ELF-1 (cell line): ENCODE measurements around the gene RAB21.
A peak's percentile ranks its signal among the peaks of the same experiment; 100 is the strongest.

Source experiments
- DNase-seq: peaks from one replicate; pipeline ENCODE4 v3.0.0-alpha.2; 2016; ENCODE audit warnings: low read depth, low spot score

The RAB21 gene, protein sequence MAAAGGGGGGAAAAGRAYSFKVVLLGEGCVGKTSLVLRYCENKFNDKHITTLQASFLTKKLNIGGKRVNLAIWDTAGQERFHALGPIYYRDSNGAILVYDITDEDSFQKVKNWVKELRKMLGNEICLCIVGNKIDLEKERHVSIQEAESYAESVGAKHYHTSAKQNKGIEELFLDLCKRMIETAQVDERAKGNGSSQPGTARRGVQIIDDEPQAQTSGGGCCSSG

DNA sequence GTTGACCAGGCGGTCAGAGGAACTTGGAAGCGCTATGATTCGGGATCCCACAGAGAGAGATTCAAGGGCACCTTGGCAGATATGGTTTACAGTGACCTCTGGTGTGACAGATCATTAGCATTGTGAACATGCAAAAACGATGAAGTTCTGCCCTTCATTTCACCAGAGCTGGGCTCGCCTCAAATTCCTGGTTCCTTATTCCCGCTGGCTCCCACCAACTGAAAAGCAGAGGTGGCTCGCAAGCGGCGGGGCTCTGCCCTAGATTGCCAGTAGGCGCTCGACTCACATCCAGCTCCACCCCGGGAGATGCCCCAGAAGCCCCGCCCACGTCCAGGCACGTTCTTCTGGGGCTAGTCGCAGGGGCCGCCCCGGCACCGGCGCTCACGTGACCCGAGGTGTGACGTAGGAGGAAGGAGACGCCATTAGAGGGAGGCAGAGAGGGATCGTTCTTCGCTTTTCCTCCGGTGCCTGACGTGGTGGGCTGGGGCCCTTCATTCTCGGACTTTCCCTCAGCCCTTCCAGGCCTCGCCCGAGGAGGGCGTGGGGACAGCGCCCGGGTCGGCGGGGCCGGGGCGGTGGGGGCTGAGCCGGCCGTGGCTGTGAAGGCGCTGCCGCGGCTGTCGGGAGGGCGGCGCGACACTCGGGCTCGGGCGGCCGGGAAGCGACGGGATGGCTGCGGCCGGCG is at the start of gene RAB21:
TSS of gene RAB21 (plus strand) at position 403 of the 685 bp plus-strand sequence. CDS start at position 670, 267 bp downstream.
- peak; percentile 97 for DNase-seq

DNA sequence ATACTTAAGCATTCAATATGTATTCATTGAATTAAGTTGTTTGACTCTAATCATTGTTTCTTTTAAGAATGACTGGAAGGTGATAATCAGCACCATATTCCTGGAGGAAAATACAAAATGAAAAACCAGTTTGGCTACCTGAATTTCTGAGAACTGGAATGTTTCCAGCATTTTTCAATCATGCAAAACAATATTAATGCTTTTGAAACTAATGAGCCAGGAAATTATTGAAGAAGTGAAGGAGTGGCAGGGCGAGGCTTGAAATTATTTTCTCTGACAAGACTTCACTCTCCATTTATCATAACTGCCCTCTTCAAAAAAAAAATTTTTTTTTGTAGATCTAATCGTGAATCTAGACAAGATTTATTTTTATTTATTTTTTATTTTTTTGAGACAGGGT is 49.7 kb upstream of the RAB21 start:
- DNase-seq = no peak

DNA sequence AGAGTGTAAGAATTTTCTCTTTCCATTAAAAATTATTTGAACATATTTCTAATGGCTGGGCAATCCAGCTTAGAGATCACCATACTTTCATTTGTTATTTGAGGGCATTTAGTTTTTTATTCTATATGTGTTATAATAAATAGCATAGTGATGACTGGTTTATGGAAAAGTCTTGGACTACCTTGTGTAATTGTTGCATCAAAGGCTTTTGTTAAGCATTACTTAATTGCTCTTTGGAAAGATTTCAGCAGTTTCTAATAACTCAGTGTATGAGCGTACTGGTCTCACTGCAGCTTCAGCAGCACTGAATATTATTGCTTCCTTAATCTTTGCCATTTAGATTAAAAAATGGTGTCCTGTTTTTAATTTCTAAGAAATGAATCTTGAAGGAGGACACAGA is 46.0 kb upstream of the RAB21 start:
- no peak for DNase-seq

DNA sequence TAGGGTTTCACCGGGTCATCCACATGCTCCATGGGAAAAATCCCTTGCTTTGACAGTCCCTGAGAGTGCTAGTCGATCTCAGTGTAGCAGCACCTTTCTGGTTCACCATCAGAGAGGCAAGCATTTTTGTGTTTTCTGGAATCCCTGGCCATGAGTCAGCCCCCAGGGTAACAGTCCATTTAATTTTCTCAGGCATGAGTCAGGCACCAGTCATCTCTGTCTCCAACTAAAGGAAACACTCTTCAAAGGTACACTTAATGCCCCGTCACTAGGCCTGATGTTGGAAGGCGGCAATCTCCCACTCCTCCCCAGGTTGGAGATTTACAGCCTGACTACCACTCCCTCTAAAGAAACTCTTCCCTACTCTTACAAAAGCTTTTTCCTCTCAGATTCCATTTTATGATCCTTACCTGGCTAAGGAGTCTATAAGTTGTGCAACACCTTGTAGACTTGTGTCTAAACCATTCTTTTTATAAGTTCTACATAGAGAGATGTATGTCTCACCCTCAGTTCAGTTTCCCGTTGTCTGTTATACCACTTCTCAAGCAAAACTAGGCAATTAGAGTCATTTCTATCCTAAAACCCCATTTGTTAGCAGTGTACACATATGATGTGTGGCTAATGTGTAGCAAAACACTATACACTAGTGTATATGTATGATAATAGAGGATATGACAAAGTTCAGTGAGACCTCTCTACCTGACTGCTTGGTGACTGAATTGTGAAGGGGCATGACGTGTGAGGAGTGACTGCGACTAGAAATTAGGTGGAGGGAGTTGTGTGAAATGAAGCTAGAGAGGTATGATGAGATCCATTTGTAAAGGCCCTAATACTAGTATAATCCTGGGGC is 44.2 kb upstream of the RAB21 start:
- DNase-seq = peak; percentile 75

DNA sequence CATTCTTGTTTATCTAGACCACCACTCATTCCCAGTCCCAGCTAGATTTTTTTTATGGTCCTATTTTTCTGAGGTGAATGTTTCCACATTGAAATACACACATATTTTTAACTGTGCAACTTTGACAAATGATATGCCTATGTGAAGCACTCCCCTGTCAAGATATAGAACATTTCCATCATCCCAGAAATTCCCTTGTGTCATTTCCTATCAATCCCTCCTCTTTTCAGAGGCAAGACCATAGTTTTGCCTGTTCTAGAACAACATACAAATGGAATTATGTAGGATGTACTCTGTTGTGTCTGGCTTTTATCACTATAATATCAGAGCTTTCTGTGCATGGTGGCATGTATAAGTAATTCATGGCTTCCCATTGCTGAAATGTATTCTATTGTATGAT is 36.1 kb upstream of the RAB21 start:
- DNase-seq = no peak

DNA sequence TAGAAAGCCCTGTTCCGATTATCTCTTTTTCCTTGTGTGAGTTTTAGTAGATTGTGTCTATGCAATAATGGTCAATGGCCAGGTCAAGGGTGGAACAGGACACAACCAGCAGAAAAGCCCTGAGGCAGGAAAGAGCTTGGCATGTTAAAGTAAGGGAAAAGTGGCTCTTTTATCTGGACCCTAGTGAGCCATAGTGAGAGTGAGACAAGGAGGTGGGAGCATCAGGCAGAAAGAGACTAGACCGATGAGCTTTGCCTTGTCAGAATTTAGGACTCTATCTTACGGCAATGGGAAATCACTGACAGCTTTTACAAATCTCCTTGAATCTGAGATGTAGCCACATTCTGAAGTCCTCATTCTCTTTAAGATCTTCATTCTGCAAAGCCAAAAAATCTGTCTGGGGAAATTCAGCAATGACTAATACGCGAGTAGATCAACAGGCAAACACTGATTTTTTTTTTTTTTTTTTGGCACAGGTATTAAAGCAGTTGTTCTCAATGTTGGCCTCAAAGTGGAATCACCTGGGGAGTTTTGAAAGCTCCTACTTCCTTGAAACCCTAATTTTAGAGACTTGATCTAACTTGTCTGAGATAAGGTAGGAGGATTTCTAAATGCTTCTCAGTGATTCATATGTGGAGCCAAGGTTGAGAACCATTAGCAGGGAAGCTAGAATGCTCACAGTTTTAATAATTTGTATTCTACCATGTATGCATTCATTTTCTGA is 34.9 kb upstream of the RAB21 start:
- no peak for DNase-seq

DNA sequence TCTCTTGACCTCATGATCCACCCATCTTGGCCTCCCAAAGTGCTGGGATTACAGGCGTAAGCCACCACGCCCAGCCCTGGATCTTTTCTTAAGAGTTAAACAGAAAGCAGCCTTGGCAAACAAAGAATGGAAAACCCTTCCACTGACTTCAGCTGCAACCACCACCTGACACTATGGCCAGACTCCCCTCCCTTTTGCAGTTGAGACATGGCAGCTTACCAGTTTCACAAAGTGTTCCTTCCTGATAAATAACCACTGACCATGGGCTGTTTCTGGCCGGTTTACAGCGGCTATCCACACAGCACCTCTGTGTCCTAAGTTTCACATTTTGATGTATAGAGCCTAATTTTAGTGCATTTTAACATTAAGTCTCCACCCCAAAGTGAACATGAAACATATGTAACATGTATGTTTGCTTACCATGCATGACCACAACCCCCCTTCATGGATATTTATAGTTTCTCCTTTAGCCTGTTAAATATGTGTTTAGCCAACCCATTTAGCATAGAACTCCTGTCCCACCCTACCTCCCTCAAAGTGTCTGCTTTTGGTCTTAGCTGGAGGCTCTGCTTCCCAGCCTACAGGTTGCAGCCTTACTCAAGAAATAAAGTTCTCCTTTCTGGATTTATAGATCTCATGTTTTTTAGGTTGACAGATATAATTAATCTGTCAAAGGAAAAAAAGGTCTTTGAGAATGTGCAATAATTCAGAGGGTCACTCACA is 32.7 kb upstream of the RAB21 start:
- no peak for DNase-seq

DNA sequence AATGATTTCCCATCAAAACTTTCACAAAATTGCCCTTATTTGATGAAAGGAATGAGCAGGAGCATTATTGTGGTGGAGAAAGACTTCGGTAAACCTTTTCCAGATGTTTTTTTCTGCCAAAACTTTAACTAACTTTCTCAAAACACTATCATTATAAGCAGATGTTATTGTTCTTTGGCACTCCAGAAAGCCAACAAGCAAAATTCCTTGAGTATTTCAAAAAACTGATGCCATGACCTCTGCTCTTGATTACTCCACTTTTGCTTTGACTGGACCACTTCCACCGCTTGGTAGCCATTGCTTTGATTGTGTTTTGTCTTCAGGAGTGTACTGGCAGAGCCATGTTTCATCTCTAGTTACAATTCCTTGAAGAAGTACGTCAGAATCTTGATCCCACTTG is 29.7 kb upstream of the RAB21 start:
- no peak for DNase-seq

DNA sequence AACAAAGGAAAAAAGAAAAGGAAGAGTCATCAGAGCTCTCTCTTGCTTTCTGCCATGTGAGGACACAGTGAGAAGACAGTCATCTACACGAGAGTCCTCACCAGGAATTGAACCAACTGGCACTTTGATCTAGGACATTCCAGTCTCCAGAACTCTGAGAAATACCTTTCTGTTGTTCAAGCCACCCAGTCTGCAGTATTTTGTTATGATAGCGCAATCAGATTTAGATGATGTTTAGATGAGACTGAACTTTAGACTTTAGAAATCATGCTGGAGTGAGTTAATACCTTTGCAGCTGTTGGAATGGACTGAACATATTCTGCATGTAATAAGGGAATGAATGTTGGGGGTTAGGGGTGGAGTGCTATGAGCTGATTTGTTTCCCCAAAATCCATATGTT is 28.1 kb upstream of the RAB21 start:
- DNase-seq = no peak

DNA sequence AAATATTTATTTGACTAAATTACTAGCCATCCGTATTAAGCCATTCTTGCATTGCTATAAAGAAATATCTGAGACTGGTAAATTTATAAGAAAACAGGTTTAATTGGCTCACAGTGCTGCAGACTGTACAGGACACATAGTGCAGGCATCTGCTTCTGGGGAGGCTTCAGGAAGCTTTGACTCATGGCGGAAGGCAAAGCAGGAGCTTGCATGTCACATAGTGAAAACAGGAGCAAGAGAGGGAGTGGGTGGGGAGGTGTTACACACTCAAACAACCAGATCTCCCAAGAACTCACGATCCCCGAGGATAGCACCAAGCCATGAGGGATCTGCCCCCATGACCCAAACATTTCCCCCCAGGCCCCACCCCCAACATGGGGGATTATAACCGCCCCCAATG is 26.7 kb upstream of the RAB21 start:
- DNase-seq = no peak

DNA sequence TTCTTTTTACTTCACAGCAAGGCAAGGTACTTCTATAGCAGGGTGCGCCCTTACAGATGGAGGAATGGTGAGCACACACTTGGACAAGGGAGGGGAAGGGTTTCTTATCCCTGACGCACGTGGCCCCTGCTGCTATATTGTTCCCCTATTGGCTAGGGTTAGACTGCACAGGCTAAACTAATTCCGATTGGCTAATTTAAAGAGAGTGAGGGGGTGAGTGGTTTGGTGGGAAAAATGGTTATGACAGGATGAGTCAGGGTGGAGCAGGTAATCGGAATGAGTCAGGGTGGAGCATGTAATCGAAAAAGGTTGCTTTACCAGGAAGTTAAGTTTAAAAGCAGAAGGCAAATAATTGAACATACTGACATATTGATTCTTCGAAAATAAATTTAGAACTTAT is 23.7 kb upstream of the RAB21 start:
- DNase-seq = no peak

DNA sequence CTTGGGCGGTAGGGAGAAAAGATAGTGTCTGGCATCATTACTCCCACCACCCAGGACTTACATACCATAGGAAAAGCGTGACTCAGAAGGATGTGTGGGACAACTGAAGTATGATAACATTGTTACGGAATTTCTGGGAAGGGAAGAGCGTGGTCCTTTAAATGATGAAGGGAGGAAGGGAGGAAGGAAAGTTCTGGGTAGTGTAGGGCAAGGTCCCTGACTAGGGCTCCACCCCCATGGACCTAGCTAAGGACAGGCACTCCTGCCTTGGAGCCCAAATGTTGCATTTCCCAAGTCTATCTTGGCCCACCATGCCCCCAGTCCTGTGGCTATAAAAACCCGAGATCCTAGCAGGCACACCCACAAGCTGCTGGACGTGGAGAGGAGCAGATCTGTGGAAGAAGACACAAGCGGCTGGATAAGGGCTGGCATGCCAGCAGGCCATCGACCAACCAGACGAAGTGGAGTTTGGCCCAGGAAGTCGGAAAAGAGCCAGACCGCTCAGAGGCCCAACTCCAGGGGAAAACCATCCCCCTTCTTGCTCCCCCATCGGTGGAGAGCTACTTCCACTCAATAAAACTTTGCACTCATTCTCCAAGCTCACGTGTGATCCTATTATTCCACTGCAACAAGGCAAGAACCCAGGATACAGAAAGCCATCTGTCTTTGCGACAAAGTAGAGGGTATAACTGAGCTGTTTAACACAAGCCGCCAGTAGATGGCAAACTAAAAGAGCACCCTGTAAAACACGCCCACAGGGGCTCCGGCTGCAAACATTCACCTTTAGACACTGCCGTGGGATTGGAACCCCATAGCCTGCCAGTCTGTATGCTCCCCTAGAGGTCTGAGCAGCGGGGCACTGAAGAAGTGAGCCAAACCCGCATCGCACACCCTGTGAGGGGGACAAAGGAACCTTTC is 23.0 kb upstream of the RAB21 start:
- DNase-seq = peak; percentile 50

DNA sequence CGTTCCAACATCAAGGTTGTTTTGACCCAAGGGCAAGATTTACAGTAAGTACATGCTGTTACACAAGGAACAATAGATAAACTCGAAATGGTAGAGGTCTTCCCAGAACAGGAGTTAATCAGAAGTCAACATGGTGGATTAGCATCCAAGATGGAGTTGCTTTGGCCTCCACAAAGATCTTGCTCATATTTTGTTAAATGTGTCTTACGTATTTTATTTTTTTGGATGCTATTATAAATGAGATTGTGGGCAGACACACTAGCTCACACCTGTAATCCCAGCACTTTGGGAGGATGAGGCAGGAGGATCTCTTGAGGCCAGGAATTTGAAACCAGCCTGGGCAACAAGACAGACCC is 22.3 kb upstream of the RAB21 start:
- DNase-seq = no peak

DNA sequence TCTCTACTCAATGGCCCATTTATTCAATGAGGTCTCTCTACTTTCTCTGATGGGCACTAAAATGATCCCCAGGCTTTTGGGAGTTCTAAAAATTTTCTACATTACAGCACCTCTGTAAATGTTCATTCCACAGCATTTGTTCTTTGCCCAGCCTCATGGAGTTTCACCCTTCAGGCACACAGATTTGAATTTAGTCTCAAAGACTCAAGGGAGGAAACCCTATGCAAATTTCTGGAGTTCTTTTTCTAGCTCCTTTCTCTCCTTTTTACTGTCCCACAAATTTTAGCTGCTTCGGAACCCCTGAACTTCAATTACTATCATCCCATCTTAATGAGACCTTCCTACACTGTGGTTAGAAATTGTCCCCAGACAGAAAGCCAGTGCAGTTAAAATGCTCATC is 17.5 kb upstream of the RAB21 start:
- DNase-seq = no peak

DNA sequence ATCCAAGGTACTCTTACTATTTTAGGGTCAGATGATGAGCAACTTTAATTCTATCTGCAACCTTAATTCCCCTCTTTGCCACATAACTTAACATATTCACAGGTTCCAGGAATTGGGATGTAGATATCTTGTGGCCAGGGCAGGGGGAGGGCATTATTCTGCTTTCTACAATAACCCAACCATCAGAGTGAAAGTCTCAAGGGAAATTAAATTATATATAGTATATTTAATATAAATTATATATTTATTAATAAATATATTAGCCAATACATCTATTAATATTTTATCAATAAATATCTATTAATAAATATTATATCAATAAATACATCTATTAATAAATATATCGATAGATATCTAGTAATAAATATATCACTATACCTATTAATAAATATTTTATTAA is 11.7 kb upstream of the RAB21 start:
- no peak for DNase-seq

DNA sequence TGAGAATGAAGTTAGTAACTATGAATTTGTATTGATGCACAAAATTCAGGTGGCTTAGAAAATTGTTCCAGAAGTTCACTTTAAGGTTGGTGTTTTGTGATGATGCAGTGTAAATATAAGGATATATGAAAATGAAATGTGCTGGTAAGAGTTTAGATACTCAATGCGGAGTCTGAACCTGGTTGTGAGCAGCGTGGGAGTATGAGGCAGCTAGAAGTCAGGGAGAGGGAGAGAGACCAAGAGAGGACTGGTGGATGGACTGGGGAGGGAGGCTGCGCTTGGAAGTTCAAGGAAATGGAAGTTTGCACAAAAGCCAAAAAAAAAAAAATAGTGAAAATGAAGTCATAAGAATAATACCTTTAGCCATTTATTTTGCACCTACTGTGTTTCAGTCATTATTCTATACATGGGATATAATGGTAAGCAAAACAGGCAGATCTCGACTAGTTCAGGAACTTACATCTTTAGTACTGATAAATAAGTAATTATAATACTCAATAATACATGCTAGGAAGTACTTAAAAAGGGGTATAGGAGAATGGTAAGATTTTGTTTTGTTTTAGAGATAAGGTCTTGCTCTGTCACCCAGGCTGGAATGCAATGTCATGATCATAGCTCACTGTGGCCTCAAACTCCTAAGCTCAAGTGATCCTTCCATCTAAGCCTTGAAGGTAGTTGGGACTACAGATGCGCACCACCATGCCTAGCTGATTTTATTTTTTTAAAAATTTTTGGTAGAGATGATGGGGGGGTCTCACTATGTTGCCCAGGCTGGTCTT is 10.0 kb upstream of the RAB21 start:
- DNase-seq = no peak

DNA sequence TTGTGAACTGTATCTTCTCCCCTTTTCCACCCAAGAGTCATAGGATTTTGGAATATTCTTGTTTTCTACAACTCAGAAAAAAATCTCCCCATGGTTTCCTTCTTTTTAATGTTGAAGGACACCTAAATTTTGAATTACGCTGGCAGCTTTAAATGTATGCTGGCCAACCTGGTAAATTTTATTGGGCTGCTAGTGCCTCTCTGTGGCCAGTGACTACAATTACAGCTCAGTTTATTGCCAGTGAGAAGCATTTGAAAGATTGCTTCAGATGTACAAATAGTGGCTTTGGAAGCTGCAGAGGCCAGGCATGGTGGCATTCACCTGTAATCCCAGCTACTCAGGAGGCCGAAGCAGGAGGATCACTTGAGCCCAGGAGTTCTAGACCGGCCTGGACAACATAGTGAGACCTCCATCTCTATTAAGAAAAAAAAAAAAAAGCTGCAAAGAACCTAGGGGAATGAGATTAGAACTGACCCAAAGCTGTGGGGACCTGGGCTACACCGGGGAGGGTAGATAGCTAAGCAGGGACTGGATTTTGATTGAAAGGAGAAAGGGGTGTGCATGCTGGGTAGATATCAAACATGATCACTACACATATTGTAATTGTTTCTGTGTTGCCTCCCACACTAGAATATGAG is 7.6 kb upstream of the RAB21 start:
- DNase-seq = peak; percentile 43

DNA sequence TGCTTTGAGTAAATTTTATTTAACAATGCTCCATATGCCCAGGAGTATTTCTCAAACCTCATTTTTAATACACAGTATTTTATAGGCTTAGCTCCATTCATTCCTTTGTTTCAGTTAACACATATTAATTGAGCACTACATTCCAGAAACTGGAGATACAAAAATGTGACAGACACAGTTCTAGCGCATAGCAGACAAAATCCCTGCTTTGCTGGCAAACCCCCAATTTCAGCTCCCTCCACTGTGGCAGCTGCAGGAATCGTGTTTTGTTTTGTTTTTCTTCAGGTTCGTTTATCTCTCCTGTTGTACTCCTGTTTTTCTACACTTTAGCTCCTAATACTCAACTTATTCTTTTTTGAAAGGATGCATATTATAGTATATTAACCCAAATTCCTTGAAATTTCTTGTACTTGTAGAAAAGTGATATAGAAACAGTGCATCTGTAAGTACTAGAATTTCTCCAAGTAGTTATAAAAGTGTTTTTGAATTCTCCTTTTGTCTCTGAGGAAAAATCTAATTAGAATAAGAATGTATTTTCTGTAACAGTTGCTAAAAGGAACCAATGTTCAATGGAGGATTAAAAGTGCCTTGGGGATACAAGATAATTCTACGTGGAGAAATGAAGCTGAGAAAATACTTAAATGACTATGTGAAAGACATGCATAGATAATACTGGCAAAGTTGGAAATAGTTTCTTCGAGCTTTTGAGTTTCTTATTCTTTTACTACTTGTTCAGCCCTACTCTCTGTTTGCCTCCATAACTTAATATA is 6.4 kb upstream of the RAB21 start:
- DNase-seq = no peak
